HG03097 (cell line): ENCODE measurements around the gene ELOA2.
"Not testable (repeated sequence)": the region's sequence is repeated elsewhere in the genome, so short reads cannot be mapped to it uniquely, and the experiment has no call there.

Source experiments
- ATAC-seq: cut with Tn5 transposase; IDR thresholded peaks from one replicate; pipeline ENCODE4 v1.9.1; 2021; ENCODE audit not compliant: unreplicated experiment, low FRiP score

ELOA2 gene, protein sequence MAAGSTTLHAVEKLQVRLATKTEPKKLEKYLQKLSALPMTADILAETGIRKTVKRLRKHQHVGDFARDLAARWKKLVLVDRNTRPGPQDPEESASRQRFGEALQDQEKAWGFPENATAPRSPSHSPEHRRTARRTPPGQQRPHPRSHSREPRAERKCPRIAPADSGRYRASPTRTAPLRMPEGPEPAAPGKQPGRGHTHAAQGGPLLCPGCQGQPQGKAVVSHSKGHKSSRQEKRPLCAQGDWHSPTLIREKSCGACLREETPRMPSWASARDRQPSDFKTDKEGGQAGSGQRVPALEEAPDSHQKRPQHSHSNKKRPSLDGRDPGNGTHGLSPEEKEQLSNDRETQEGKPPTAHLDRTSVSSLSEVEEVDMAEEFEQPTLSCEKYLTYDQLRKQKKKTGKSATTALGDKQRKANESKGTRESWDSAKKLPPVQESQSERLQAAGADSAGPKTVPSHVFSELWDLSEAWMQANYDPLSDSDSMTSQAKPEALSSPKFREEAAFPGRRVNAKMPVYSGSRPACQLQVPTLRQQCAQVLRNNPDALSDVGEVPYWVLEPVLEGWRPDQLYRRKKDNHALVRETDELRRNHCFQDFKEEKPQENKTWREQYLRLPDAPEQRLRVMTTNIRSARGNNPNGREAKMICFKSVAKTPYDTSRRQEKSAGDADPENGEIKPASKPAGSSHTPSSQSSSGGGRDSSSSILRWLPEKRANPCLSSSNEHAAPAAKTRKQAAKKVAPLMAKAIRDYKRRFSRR

GRCh38 chr18:47035156-47035671 is at the start of gene ELOA2:
Gene ELOA2, minus strand, starts transcription at chr18:47035621. Its CDS starts 357 bp downstream, at chr18:47035264.
- ATAC-seq, result no peak

GRCh38 chr18:47081578-47081977 is 46.2 kb upstream of the ELOA2 start:
- ATAC-seq, result no peak

DNA sequence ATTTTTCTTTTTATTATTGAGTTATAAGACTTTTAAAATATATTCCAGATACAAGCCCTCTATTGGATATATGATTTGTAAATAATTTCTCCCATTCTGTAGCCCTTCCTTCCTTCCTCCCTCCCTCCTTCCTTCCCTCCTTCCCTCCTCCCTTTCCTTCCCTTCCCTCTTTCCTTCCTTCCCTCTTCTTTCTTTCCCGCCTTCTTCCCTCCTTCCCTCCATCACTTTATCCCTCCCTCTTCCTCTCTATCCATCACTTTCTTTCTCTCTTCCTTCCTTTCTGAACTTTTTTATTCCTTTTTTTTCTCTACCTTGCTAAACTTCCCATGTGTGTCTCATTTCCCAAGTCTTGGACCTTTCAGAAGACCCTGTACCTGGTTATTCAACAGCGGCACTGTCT is 45.5 kb upstream of the ELOA2 start:
- ATAC-seq, result no peak

- no peak for ATAC-seq
Observed at GRCh38 chr18:47077111-47077510, 41.7 kb upstream of the ELOA2 start.

GRCh38 chr18:47075098-47075883 is 39.9 kb upstream of the ELOA2 start:
- no peak for ATAC-seq

- no peak for ATAC-seq
Observed at GRCh38 chr18:47067648-47068047, 32.2 kb upstream of the ELOA2 start.

DNA sequence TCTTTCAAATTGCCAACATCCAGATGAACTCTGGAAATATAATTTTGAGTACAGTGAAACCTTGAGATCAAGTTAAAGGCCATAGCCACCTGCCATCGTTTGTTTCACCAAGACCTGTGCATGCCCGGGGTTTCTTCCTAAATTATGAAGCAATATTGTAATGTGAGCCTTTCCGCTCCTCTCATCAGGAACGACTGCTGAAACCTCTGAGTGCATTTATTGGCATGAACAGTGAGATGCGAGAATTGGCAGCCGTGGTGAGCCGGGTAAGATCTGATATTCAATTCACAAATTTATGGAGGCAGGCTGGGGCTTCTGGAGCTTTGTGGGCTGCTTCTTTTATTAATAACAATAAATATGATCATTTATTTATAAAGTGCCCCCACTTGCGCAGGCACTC is 27.7 kb upstream of the ELOA2 start:
- ATAC-seq, result no peak

GRCh38 chr18:47062471-47062870 is 27.1 kb upstream of the ELOA2 start:
- ATAC-seq, result no peak

DNA sequence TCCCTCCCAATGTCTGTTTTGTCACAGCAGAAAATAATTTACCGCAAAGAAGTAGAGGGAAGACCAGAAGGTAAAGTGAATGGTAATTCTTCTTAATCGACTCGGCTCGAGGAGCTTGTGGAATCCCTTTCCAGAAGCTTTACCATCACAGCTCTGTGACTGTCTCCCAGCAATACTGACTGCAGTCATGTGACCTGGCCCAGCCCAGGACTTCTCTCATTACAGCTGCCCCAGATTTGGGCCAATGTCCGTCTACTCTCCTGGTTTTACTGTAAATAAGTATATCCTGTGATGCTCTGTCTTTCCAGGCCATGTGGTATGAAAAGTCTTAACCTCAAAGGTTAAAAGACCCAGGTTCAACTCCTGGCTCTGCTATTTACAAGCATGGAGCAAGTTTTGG is 18.9 kb upstream of the ELOA2 start:
- no peak for ATAC-seq

GRCh38 chr18:47050468-47050867 is 15.0 kb upstream of the ELOA2 start:
- ATAC-seq, result no peak

GRCh38 chr18:47040982-47041381 is 5.6 kb upstream of the ELOA2 start:
- no peak for ATAC-seq

DNA sequence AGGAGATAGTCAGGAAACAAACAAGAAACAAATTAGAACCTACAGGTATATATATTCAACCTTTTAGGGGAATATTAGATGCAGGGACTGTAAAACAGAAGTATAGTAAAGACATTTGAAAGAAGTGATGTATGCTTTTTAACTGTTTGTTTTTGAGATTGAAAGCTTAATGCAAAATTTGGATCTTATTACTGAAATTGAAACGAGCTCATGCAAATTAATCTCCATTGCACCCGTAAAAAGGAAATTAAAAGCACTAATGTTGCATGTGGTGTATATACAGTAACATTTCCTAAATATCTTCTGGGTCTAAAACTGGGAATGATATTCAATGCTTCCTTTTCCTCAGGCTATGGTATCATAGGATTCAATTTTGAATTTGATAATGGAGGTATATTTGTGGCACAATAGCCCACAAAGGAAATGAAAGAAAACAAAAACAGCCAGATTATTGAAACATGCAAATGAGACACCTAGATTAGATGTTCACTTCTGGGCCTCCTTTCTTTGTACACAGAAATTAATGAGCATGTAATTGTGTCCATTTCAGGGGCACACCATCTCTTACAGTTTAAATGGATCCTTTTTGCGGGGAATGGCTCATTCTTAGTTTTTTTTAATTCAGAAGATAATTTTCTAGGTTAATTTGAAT is 1.6 kb upstream of the ELOA2 start:
- ATAC-seq, result no peak

- ATAC-seq, result no peak
Observed at GRCh38 chr18:47036298-47036874, 965 bp upstream of the ELOA2 start.

DNA sequence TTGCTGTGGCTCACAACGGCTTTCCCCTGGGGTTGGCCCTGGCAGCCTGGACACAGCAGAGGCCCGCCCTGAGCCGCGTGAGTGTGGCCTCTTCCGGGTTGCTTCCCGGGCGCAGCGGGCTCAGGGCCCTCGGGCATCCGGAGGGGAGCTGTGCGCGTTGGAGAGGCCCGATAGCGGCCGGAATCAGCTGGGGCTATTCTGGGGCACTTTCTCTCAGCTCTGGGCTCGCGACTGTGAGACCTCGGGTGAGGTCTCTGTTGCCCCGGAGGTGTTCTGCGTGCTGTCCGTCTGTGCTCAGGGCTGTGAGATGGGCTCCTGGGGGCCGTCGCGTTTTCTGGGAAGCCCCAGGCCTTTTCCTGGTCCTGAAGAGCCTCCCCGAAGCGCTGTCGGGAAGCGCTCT is 830 bp downstream of the ELOA2 start:
- not testable (repeated sequence) for ATAC-seq

DNA sequence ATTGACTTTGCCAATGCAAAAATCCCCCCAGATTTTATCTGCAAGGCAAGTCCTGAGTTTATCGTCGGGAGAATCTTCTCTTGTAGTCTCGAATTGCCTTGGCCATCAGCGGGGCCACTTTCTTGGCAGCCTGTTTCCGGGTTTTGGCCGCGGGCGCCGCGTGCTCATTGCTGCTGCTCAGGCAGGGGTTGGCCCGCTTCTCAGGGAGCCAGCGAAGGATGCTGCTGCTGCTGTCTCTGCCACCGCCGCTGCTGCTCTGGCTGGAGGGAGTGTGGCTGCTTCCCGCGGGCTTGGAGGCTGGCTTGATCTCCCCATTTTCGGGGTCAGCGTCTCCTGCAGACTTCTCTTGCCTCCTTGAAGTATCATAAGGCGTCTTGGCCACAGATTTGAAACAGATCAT is 2.5 kb downstream of the ELOA2 start:
- ATAC-seq, result no peak

- not testable (repeated sequence) for ATAC-seq
Observed at GRCh38 chr18:47030887-47031286, 4.5 kb downstream of the ELOA2 start.

GRCh38 chr18:47029684-47030353 is 5.6 kb downstream of the ELOA2 start:
- not testable (repeated sequence) for ATAC-seq

GRCh38 chr18:47028738-47029137 is 6.7 kb downstream of the ELOA2 start:
- ATAC-seq, result not testable (repeated sequence)

GRCh38 chr18:47025557-47026174 is 9.8 kb downstream of the ELOA2 start:
- not testable (repeated sequence) for ATAC-seq
